Psoas muscle (tissue), 8 donors: ENCODE results near the gene JADE3. TPM values are rescaled to one million over a fixed set of nuclear protein-coding genes. Genes with fewer than 3 reads are reported as not detected.
A peak's percentile ranks its signal among the peaks of the same experiment; 100 is the strongest.

Experiments used
- ATAC-seq, 4 donors: fragments of 200-7000 bp; cut with Tn5 transposase; one replicate each; pipeline ENCODE4 v1.9.1; 2020; ENCODE audit warnings: moderate library complexity in 3 of 4, mild to moderate bottlenecking in 2 of 4
- DNase-seq, 2 donors: peaks; one replicate each; pipeline ENCODE4 v3.0.0-alpha.2; 2020
- H3K27ac ChIP-seq: fragments of 200-600 bp; one replicate; pipeline ENCODE4 v1.8.0; 2022
- H3K27me3 ChIP-seq, 3 donors: fragments of 200-600 bp in 1 of 3; one replicate each; pipeline versions ENCODE4 v1.6.1 to v1.8.0; 2013 to 2022; ENCODE audit warnings: low read length in 2 of 3, mild to moderate bottlenecking in 2 of 3, moderate library complexity in 1 of 3; ENCODE audit not compliant: insufficient read depth in 3 of 3
- H3K36me3 ChIP-seq, 2 donors: fragments of 200-600 bp in 1 of 2; one replicate each; pipeline versions ENCODE4 v1.6.1 to v1.8.0; 2013 to 2022; ENCODE audit warnings: low read depth in 1 of 2, mild to moderate bottlenecking in 1 of 2, moderate library complexity in 1 of 2; ENCODE audit not compliant: insufficient read depth in 1 of 2
- H3K4me1 ChIP-seq: fragments of 200-600 bp; one replicate; pipeline ENCODE4 v1.8.0; 2022
- H3K4me3 ChIP-seq: fragments of 200-600 bp; one replicate; pipeline ENCODE4 v1.8.0; 2022; ENCODE audit warnings: mild to moderate bottlenecking
- H3K9me3 ChIP-seq: fragments of 200-600 bp; one replicate; pipeline ENCODE4 v1.8.0; 2022
- WGBS, 3 donors: extraction: QIAGEN DNeasy Blood & Tissue Kit; methylation state at CpG; one replicate each; pipeline versions ENCODE4 v1.1.6 to v1.1.7; 2013; 5-methylcytosine and 5-hydroxymethylcytosine counted together
- intact Hi-C, 2 donors: fragments of 100-400 bp; cut with DNase I; formaldehyde crosslinking; loops; one replicate each; pipeline versions ENCODE4 v1.11.0 to v1.14.2; 2022
- polyA plus RNA-seq, 3 donors: library from polyadenylated mRNA; stranded (reverse); fragments of 200-250 nt; gene quantifications; one replicate each; pipeline ENCODE4 v1.2.3, GENCODE V29; 2013
- total RNA-seq, 4 donors: library from RNA; stranded (reverse); fragmentation: NEBNext Ultra II Directional in 2 of 4; extraction: Animal tissue kit (Norgen Biotek cat#: 25700) in 2 of 4; gene quantifications; one replicate each; pipeline versions ENCODE4 v1.2.1 to v1.2.4, GENCODE V29; 2021 to 2023
- TF ChIP-seq, protein P1 (sequence below): fragments of 200-600 bp; IDR thresholded peaks from one replicate; pipeline ENCODE4 v1.8.0; 2022; ENCODE audit warnings: antibody characterized with exemption
- donor health status: healthy with polysubstance abuse.
- donor health status: DM: no; HTN: no; CAD: no; lungs with moderate emphysema.
- donor health status: Bipolar disorder and iron deficiency.
- donor health status: healthy.
- donor health status: DM: yes; HTN: yes; CAD: no.
- donor health status: DM: no; HTN: no; CAD: no.
- donor health status: DM: no; HTN: no; CAD: no.
- donor health status: DM: yes; HTN: yes; CAD: no.

Gene JADE3
- total and polyA plus RNA-seq, 7 donors: 1.2 to 2.8 (median 1.8) TPM

DNA sequence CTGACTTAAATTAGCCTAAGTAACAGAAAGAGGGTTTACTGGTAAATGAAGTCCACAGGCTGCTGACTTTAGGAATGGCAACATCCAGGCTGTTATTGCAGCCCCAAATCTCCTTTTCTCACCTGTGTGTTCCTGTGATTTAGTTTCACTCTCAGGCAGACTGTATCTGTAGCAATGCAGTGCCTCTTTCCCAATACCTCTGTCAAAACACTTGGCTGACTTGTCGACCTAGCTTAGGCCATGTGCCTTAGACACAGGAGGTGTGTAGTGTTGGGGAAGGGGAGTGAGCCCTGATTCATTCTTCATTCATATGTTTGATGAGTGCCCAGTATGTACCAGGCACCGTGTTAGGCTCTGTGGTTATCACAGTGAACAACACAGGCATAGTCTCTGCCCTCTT lies 46.9 kb downstream of the JADE3 start:
- no peaks in the 10 kb centered on the region for H3K4me1 ChIP-seq
- no peak for DNase-seq
- H3K9me3 ChIP-seq: no peaks in the 10 kb centered on the region
- H3K36me3 ChIP-seq: no peaks in the 10 kb centered on the region
- TF ChIP-seq, protein P1, sequence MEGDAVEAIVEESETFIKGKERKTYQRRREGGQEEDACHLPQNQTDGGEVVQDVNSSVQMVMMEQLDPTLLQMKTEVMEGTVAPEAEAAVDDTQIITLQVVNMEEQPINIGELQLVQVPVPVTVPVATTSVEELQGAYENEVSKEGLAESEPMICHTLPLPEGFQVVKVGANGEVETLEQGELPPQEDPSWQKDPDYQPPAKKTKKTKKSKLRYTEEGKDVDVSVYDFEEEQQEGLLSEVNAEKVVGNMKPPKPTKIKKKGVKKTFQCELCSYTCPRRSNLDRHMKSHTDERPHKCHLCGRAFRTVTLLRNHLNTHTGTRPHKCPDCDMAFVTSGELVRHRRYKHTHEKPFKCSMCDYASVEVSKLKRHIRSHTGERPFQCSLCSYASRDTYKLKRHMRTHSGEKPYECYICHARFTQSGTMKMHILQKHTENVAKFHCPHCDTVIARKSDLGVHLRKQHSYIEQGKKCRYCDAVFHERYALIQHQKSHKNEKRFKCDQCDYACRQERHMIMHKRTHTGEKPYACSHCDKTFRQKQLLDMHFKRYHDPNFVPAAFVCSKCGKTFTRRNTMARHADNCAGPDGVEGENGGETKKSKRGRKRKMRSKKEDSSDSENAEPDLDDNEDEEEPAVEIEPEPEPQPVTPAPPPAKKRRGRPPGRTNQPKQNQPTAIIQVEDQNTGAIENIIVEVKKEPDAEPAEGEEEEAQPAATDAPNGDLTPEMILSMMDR: no peak
- no peak overlapping the region for H3K27ac ChIP-seq
- peak in 1 of 4 donors; percentile 41 for ATAC-seq
- peaks cover 0 to 8% (median 0%) of the 10 kb centered on the region in 3 donors for H3K27me3 ChIP-seq
- H3K4me3 ChIP-seq: no peak overlapping the region
- intact Hi-C loops: loop anchor here in 1 of 2 donors (10.0 kb wide), 1 partner anchor 94 kb away; no protein-coding TSS in a partner anchor
- 54 to 76% (median 66%) methylated on average over 2 of the region's 2 CpGs for WGBS, 3 donors

DNA sequence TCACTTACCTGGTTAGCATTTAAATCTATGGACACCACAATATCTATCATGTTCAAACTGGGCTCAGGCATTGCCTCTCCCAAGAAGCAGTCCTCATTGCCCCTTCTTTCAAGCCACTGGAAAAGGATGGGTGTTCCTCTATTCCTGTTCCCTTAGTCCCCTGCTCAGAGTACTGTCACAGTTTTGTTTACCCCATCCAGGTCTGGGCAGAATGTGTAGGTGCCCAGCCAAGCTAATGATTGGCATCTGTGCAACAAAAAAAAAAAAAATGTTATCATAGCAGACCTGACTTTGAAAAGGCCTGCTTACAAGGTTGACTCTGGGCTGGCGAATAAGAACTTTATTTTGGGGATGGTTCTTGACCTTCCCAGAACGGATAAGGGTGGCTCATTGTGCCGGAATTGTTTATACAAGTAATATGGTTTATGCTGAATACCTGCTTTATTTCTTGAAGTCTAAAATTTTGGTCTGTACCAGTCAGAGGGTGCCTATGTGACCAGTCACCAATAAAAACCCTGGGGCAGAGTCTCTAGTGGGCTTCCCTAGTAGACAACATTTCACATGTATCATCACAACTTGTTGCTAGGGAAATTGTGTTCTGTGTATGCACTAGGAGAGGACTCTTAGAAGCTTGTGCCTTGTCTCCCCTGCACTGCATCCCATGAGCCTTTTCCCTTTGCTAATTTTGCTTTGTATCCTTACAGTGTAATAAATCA lies 47.9 kb downstream of the JADE3 start:
- no peak for DNase-seq
- H3K4me1 ChIP-seq: no peaks in the 10 kb centered on the region
- TF ChIP-seq, protein P1: no peak
- peaks cover 0 to 8% (median 0%) of the 10 kb centered on the region in 3 donors for H3K27me3 ChIP-seq
- intact Hi-C loops: loop anchor here in 1 of 2 donors (10.0 kb wide), 1 partner anchor 95 kb away; no protein-coding TSS in a partner anchor
- no peak for ATAC-seq
- no peaks in the 10 kb centered on the region for H3K9me3 ChIP-seq
- 92 to 93% (median 93%) methylated on average over 3 of the region's 3 CpGs for WGBS, 3 donors
- no peaks in the 10 kb centered on the region for H3K36me3 ChIP-seq
- no peak overlapping the region for H3K4me3 ChIP-seq
- no peak overlapping the region for H3K27ac ChIP-seq

DNA sequence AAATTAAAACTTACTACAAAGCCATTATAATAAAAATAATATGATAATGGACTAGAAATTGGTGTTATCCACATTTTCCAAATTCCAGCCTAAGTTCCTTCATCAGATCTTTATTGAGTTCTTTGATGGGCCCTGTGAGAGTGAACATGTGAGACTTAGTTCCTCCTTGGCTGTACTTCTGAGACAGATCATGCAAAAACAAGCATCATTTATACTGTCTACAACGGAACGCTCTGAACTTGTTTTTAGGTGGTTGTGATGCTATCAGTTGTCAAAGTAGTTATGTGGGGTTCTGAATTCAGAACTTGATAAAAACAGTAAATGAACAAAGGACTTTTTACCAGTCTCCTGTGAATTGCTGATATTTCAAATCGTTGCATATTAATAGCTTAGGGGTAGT lies 48.9 kb downstream of the JADE3 start:
- no peaks in the 10 kb centered on the region for H3K36me3 ChIP-seq
- no peaks in the 10 kb centered on the region for H3K4me1 ChIP-seq
- WGBS, 3 donors: 38 to 69% (median 67%) methylated on average over 3 of the region's 3 CpGs
- intact Hi-C loops: no loop called here
- no peak for DNase-seq
- H3K27me3 ChIP-seq: peaks cover 0 to 13% (median 0%) of the 10 kb centered on the region in 3 donors
- no peak for ATAC-seq
- no peak overlapping the region for H3K4me3 ChIP-seq
- H3K9me3 ChIP-seq: no peaks in the 10 kb centered on the region
- TF ChIP-seq, protein P1: no peak
- H3K27ac ChIP-seq: no peak overlapping the region

DNA sequence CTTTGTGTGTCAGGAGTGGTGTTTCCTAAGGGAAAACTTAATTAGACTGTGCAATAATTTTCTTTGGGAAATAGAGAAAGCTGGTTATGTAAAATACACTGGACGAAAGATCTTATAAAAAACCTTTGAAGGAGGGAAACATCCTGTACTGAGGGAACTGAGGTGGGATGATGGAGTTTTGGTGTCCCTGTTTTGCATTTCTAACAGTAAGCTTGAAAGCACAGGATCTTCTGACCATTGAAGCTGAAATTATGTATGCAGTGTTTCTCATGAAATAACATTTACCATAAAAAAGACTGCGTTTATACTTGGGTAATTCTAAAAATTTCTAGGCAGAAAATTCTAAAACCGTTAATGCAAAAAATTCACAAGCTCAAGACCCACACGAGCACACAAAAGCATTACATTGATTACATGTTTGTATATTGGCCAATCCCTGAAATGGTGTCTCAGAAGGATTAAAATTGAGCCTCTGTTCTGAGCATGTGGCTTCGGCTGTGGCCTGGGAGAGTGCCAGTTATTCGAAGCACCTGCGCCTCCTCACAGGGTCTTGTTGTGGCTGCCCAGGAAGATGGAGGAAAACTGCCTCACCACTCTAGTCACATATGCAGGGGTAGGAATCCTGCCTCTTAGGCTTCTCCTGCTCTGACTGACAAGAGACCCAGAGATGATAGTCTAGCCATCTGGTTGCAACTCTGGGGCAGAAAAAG lies 49.5 kb downstream of the JADE3 start:
- peaks cover 0 to 13% (median 0%) of the 10 kb centered on the region in 3 donors for H3K27me3 ChIP-seq
- no peak for ATAC-seq
- no peaks in the 10 kb centered on the region for H3K4me1 ChIP-seq
- 65 to 75% (median 66%) methylated on average over 7 of the region's 7 CpGs for WGBS, 3 donors
- TF ChIP-seq, protein P1: no peak
- intact Hi-C loops: no loop called here
- no peaks in the 10 kb centered on the region for H3K36me3 ChIP-seq
- H3K27ac ChIP-seq: no peak overlapping the region
- no peak overlapping the region for H3K4me3 ChIP-seq
- DNase-seq: no peak
- no peaks in the 10 kb centered on the region for H3K9me3 ChIP-seq
